HS-5 (cell line): ENCODE results near the gene ARHGEF1.
"Not testable (repeated sequence)": the region's sequence is repeated elsewhere in the genome, so short reads cannot be mapped to it uniquely, and the experiment has no call there.

ENCODE experiments used
- DNase-seq: peaks from one replicate; pipeline ENCODE4 v3.0.0-alpha.2; 2012; ENCODE audit warnings: low read depth

The ARHGEF1 gene

GRCh38 chr19:41863209-41863931 lies 19.6 kb upstream of the ARHGEF1 start:
- DNase-seq = no peak

GRCh38 chr19:41864374-41864773 lies 18.6 kb upstream of the ARHGEF1 start:
- no peak for DNase-seq

- no peak for DNase-seq
Measured at GRCh38 chr19:41866284-41866683, 16.7 kb upstream of the ARHGEF1 start.

- DNase-seq = no peak
Measured at GRCh38 chr19:41868120-41868988, 14.6 kb upstream of the ARHGEF1 start.

DNA sequence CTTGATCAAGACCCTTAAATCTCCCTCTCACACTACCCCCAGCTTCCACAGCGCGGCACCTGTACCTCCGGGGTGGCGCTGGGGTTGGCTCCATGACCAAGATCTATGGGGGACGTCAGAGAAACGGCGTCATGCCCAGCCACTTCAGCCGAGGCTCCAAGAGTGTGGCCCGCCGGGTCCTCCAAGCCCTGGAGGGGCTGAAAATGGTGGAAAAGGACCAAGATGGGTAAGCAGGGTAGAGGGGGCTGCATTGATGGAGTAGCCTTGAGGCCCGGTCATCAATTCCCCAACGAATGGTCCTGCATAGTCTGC lies 14.0 kb upstream of the ARHGEF1 start:
- no peak for DNase-seq

DNA sequence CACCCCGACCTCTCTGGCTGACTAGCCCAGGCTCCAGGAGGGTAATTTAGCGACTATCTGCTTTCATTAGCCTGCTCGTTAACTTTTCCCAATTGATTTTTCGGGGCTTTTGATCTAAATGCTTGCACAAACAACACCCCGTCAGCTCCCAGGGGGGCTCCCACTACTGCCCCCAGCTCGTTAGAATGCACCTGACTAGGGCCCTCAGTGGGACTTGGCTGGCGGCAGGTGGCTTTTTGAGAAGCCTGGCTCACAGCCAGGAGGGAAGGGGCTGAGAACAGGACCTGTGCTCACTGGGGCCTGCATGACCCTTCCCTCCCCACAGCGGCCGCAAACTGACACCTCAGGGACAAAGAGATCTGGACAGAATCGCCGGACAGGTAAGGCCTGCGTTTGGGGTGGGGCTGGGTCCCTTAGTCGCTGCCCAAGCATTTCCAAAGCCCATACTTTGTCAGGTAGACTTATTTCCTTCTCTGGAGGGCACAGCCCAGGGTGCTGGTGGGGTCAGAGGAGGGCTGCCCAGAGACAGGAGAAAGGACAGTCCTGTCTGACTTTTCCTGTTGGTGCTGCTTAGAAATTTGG lies 13.5 kb upstream of the ARHGEF1 start:
- DNase-seq = no peak

DNA sequence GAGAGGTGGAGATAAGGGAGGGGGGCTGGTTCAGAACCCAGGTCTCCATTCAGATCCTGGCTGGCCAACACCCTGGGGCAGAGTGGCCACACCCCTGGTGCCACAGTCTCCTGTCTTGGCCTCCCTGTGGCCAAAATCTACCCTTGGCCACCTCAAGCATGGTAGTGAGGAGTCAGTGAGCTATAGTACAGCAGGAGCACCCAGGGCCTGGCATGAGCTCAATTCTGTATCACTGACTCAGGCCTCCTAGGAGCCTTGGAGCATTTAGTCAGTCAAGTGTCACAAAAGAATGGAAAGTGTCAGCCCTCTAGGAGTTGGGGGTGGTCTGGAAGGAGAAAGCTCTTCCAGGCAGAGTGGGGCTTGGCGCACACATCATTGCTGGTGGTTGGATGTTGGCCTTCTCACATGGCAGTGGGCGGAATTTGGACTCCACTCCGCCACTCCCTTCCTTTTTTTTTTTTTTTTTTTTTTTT lies 12.5 kb upstream of the ARHGEF1 start:
- no peak for DNase-seq

DNA sequence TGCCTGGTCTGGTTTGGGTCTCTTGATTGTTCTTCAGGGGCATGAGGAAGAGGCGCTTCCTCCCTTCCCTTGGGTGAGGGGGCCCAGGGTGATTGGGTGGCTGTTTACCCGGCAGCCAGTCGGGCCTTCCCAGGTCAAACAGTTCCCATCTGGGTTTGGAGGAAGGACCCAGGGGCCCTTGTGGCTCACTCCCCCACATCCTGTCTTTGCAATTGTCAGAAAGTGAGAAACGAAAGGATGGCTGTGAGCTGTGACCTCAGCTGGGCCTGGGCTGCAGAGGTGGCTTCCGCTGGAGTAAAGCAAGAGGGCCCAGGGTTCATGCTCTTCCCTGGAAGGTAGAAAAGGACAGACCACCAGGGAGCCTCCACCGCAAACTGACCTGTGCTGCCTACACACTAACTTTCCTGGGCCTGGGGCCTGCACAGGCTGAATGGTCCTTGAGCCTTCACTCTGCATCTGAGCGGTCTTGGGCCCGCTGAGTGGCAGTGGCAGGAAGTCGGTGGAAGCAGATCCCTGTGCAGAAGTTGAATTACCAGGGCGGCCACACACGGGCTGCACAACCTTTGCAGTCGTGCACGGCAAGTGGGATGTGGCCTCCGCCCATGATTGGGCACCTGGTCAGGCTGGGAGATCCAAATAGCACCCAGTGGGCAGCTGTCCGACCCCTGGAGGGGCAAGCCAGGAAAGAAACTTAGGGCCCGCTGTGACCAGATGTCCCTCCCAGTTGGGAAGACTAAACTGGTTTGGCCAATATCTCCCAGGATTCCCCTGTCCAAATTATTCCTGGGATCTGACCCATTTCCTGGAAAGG lies 11.2 kb upstream of the ARHGEF1 start:
- DNase-seq = no peak

DNA sequence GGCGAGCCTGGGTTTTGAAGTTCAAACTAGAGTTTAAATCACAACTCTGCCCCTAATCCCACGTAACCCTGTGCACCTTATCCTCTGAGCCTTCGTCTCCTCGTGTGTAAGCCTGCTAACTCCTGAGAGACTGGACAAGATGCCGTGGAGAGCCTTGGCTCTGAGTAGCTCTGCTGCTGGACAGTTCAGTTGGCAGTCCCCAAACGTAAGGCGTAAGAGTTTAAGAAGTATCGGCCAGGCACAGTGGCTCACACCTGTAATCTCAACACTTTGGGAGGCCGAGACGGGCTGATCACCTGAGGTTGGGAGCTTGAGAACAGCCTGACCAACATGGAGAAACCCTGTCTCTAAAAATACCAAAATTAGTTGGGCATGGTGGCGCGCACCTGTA lies 10.6 kb upstream of the ARHGEF1 start:
- no peak for DNase-seq

GRCh38 chr19:41872775-41873647 lies 10.0 kb upstream of the ARHGEF1 start:
- no peak for DNase-seq

DNA sequence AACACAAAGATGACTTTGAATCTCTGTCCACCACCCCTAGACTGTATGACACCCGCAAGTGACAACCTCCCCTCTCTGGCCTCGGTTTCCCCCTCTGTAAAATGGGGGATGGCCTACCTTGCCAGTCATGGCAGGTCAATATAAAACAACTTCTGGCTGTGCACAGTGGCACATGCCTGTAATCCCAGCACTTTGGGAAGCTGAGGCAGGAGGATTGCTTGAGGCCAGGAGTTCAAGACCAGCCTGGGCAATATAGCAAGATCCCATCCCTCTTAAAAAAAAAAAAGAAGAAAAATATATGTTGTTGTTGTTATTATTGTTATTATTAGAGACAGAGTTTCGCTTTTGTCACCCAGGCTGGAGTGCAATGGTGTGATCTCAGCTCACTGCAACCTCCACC lies 7.0 kb upstream of the ARHGEF1 start:
- DNase-seq = not testable (repeated sequence)

GRCh38 chr19:41876847-41877832 lies 5.8 kb upstream of the ARHGEF1 start, which contains the start of gene CD79A:
Gene CD79A, plus strand, starts transcription at chr19:41877279. Its CDS starts 26 bp downstream, at chr19:41877305.
- DNase-seq = no peak

- no peak for DNase-seq
Measured at GRCh38 chr19:41877916-41878905, 4.8 kb upstream of the ARHGEF1 start.

DNA sequence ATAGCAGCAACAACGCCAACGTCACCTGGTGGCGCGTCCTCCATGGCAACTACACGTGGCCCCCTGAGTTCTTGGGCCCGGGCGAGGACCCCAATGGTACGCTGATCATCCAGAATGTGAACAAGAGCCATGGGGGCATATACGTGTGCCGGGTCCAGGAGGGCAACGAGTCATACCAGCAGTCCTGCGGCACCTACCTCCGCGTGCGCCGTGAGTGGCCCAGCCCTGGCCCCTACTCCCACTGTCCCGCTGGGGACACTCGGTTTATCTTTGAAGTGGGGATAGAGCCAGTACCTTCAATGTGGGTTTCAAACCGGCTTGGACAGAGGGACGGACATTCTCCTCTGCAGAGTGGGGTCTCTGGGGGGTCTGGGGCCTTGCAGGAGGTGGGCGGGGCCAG lies 3.9 kb upstream of the ARHGEF1 start:
- DNase-seq = no peak

DNA sequence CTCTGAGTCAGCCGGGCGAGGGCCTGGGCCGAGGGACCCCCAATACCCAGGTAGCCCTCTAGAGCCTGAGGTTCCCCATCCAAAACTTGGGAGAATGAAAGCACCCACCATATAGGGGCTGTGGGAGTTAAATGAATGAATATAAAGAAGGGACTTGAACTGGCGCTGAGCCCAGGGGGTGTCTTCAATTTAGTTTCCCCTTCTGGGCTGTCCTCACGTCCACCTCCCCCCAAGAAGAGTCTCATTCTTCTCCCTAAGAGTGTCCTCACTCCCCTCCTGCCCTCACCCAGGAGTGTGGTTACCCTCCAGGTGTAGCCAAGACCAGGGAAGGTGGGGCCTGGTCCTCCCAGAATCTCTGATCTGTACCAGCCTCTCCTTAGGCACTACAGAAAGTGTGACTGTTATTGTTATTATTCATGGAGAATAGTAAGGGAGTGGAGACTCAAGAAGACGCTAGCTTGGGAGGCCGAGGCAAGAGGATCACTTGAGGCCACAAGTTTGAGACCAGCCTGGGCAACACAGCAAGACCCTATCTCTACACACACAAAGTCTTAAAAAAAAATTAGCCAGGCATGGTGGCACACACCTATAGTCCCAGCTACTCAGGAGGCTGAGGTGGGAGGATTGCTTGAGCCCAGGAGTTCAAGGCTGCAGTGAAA lies 3.2 kb upstream of the ARHGEF1 start:
- DNase-seq = no peak

- DNase-seq = no peak
Measured at GRCh38 chr19:41880329-41880708, 2.7 kb upstream of the ARHGEF1 start.

- no peak for DNase-seq
Measured at GRCh38 chr19:41883463-41883820, 458 bp downstream of the ARHGEF1 start.
